Activated CD4-positive, alpha-beta T cell treated with anti-CD3 and anti-CD28 coated beads, Interleukin-10, Interleukin-2, amounts not matched to agents 100 ng/mL and 50 ng/mL, durations not matched to agents 16 hours and 8 hours (primary cell): ENCODE data around the gene FADS2.

Source experiments
- DNase-seq: peaks from one replicate; pipeline ENCODE4 v3.0.0-alpha.2; 2020

Gene FADS2

GRCh38 chr11:61850687-61851086 is 22.6 kb downstream of the FADS2 start:
- DNase-seq, result no peak

- DNase-seq, result no peak
Observed at GRCh38 chr11:61851113-61851899, 23.2 kb downstream of the FADS2 start.

GRCh38 chr11:61851900-61852295 is 23.8 kb downstream of the FADS2 start:
- DNase-seq, result no peak

GRCh38 chr11:61853698-61854169 is 25.6 kb downstream of the FADS2 start:
- no peak for DNase-seq

GRCh38 chr11:61854206-61854895 is 26.3 kb downstream of the FADS2 start:
- DNase-seq, result no peak

- DNase-seq, result no peak
Observed at GRCh38 chr11:61854966-61855714, 27.0 kb downstream of the FADS2 start.

GRCh38 chr11:61855939-61856680 is 28.0 kb downstream of the FADS2 start:
- DNase-seq, result no peak

GRCh38 chr11:61860054-61860903 is 32.2 kb downstream of the FADS2 start:
- DNase-seq, result no peak

GRCh38 chr11:61861634-61862033 is 33.5 kb downstream of the FADS2 start:
- DNase-seq, result no peak

GRCh38 chr11:61862714-61863547 is 34.8 kb downstream of the FADS2 start:
- no peak for DNase-seq

GRCh38 chr11:61863548-61864081 is 35.5 kb downstream of the FADS2 start:
- DNase-seq, result no peak

GRCh38 chr11:61864814-61865775 is 37.0 kb downstream of the FADS2 start:
- DNase-seq, result no peak

GRCh38 chr11:61866231-61866957 is 38.3 kb downstream of the FADS2 start:
- DNase-seq, result no peak

- no peak for DNase-seq
Observed at GRCh38 chr11:61866958-61867343, 38.9 kb downstream of the FADS2 start.

GRCh38 chr11:61868571-61869428 is 40.7 kb downstream of the FADS2 start:
- no peak for DNase-seq

- DNase-seq, result no peak
Observed at GRCh38 chr11:61869429-61869707, 41.3 kb downstream of the FADS2 start.

- no peak for DNase-seq
Observed at GRCh38 chr11:61869708-61870451, 41.8 kb downstream of the FADS2 start.
